B cell (primary cell): Measurements from ENCODE around the gene ATP8A2. TPM values are rescaled to one million over a fixed set of nuclear protein-coding genes. Genes with fewer than 3 reads are reported as not detected.

Source experiments
- ATAC-seq: fragments of 200-7000 bp; cut with Tn5 transposase; one replicate; pipeline ENCODE4 v1.10.0; 2021; ENCODE audit warnings: low read depth, mild to moderate bottlenecking, moderate number of reproducible peaks, moderate library complexity
- CTCF ChIA-PET: fragments of 350-600 bp; sonication (Branson Sonifier 250); formaldehyde crosslinking; loops from one replicate; lab custom pipeline; 2021; ENCODE audit warnings: antibody characterized with exemption, inconsistent platforms; lab: Charles Lee
- POLR2A ChIA-PET: fragments of 350-600 bp; sonication (Branson Sonifier 250); formaldehyde crosslinking; loops from one replicate; lab custom pipeline; 2021; ENCODE audit warnings: antibody characterized with exemption; lab: Charles Lee
- DNase-seq: peaks from one replicate; pipeline ENCODE4 v3.0.0; 2013
- H2AFZ ChIP-seq: 2 replicates; pipeline ENCODE4 v1.6.1; 2012; ENCODE audit warnings: mild to moderate bottlenecking, low read depth, low read length; ENCODE audit not compliant: insufficient read depth, poor library complexity, severe bottlenecking
- H3K27ac ChIP-seq, 2 donors: 1 replicate in 1 of 2; 2 replicates in 1 of 2; pipeline ENCODE4 v1.5.1; 2012 to 2013; ENCODE audit warnings: low read length in 2 of 2, mild to moderate bottlenecking in 2 of 2, moderate library complexity in 1 of 2
- H3K27me3 ChIP-seq, 4 experiments: fragments of 200-600 bp in 1 of 4; sonication (generic) in 1 of 4; replicated peaks in 1 of 4; 1 replicate in 2 of 4; 2 replicates in 2 of 4; pipeline versions ENCODE4 v1.6.1 to v1.7.0; 2013 to 2016; ENCODE audit warnings: low read length in 3 of 4, mild to moderate bottlenecking in 2 of 4, mixed read lengths in 1 of 4, moderate library complexity in 1 of 4; ENCODE audit not compliant: insufficient read depth in 4 of 4, control insufficient read depth in 3 of 4; ENCODE audit errors: control extremely low read depth in 1 of 4
- H3K36me3 ChIP-seq, 2 experiments: replicated peaks in 1 of 2; 1 replicate in 1 of 2; 2 replicates in 1 of 2; pipeline versions ENCODE4 v1.6.1 to v1.7.1; 2013; ENCODE audit warnings: low read length in 1 of 2; ENCODE audit not compliant: insufficient read depth in 2 of 2, control insufficient read depth in 1 of 2; ENCODE audit errors: control extremely low read depth in 1 of 2, extremely low read depth in 1 of 2
- H3K4me1 ChIP-seq, 2 donors: fragments of 200-600 bp in 1 of 2; sonication (generic) in 1 of 2; 1 replicate in 1 of 2; 2 replicates in 1 of 2; pipeline versions ENCODE4 v1.5.1 to v1.6.1; 2013 to 2017; ENCODE audit warnings: low read length in 2 of 2; ENCODE audit not compliant: control insufficient read depth in 2 of 2, insufficient read depth in 2 of 2
- H3K4me2 ChIP-seq: replicated peaks from 2 replicates; pipeline ENCODE3; 2012; ENCODE audit warnings: mild to moderate bottlenecking, low read depth, low read length; ENCODE audit not compliant: poor library complexity, severe bottlenecking
- H3K4me3 ChIP-seq, 5 experiments: fragments of 200-600 bp in 1 of 5; sonication (generic) in 1 of 5; 1 replicate in 3 of 5; 2 replicates in 2 of 5; pipeline versions ENCODE4 v1.5.1 to v1.7.0; 2011 to 2016; ENCODE audit warnings: low read length in 4 of 5, mild to moderate bottlenecking in 4 of 5, low read depth in 2 of 5, control low read depth in 1 of 5, moderate library complexity in 1 of 5; ENCODE audit not compliant: insufficient read depth in 1 of 5; ENCODE audit errors: control extremely low read depth in 1 of 5, extremely low read depth in 1 of 5
- H3K79me2 ChIP-seq: fragments of 200-600 bp; sonication (generic); one replicate; pipeline ENCODE4 v1.6.0; 2016; ENCODE audit warnings: low read length; ENCODE audit not compliant: control insufficient read depth, insufficient read depth
- H3K9ac ChIP-seq: fragments of 200-600 bp; sonication (generic); 2 replicates; pipeline ENCODE4 v1.6.1; 2017; ENCODE audit warnings: mild to moderate bottlenecking, low read length, moderate library complexity
- H3K9me3 ChIP-seq, 3 donors: one replicate each; pipeline versions ENCODE4 v1.6.1 to v1.7.1; 2013; ENCODE audit warnings: low read length in 2 of 3; ENCODE audit not compliant: control insufficient read depth in 2 of 3, insufficient read depth in 1 of 3; ENCODE audit errors: control extremely low read depth in 1 of 3
- H4K20me1 ChIP-seq: 2 replicates; pipeline ENCODE4 v1.6.0; 2012; ENCODE audit warnings: mild to moderate bottlenecking, low read length; ENCODE audit not compliant: insufficient read depth, control insufficient read depth, poor library complexity, severe bottlenecking
- H3K27ac Mint-ChIP-seq: one replicate; pipeline ENCODE4 v1.8.0; 2021; ENCODE audit warnings: mixed read lengths
- H3K27me3 Mint-ChIP-seq: one replicate; pipeline ENCODE4 v1.8.0; 2021; ENCODE audit warnings: mixed read lengths
- H3K4me1 Mint-ChIP-seq: one replicate; pipeline ENCODE4 v1.8.0; 2021; ENCODE audit warnings: mixed read lengths
- H3K4me3 Mint-ChIP-seq: one replicate; pipeline ENCODE4 v1.8.0; 2021; ENCODE audit warnings: mixed read lengths
- H3K9me3 Mint-ChIP-seq: one replicate; pipeline ENCODE4 v1.8.0; 2022; ENCODE audit warnings: mixed read lengths; ENCODE audit not compliant: insufficient read depth
- EZH2 ChIP-seq: IDR thresholded peaks from 2 replicates; pipeline ENCODE4 v1.6.1; 2012; ENCODE audit warnings: borderline replicate concordance, low read depth, mild to moderate bottlenecking, moderate library complexity, low read length; ENCODE audit not compliant: insufficient read depth, poor library complexity, severe bottlenecking
- WGBS: methylation state at CpG from one replicate; pipeline ENCODE4 v1.1.5; 2013; ENCODE audit warnings: missing lambda C conversion rate; ENCODE audit not compliant: insufficient coverage; 5-methylcytosine and 5-hydroxymethylcytosine counted together
- intact Hi-C: fragments of 100-400 bp; cut with micrococcal nuclease; formaldehyde crosslinking; loops from one replicate; pipeline ENCODE4 v1.10.0; 2022
- polyA plus RNA-seq: library from polyadenylated mRNA; depleted of rRNA; stranded (reverse); fragments of >200 nt; gene quantifications from 2 replicates; pipeline ENCODE4 v1.2.3, GENCODE V29; 2012
- total RNA-seq, 2 donors: library from RNA; stranded (reverse); fragments of 120-200 nt in 1 of 2; gene quantifications; 1 replicate in 1 of 2; 2 replicates in 1 of 2; pipeline versions ENCODE4 v1.2.3 to v1.2.4, GENCODE V29; 2013 to 2022
- TF ChIP-seq, protein P1 (sequence below): fragments of 200-600 bp; IDR thresholded peaks from one replicate; pipeline ENCODE4 v1.8.0; 2022; ENCODE audit warnings: antibody characterized with exemption, mild to moderate bottlenecking

Gene ATP8A2
- total and polyA plus RNA-seq, 2 donors (not counting 1 experiment from before 2014, with no cell fraction given) = not detected

DNA sequence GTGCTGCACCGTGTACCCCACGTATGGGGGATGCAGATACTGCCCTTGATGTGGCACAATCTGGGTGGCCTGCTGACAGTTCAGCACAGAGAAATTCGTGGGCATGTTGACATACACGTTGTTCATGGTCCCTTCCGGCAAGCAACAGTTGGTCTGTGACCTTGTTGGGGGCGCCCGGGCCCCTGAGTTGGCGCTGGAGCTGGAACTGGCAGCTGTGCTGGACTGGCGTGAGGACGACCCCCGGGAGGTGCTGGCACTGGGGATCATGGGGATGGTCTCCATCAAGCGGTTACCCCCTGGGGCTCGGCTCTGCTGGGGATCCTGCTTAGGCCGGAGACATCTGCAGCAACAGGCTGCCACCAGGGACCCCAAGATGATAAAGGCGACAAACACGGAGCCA, 674.9 kb downstream of the ATP8A2 start:
- no peak overlapping the region for H3K9ac ChIP-seq
- peaks cover 0 to 36% (median 17%) of the 10 kb centered on the region in 4 experiments for H3K27me3 ChIP-seq
- no peak overlapping the region for H3K4me3 Mint-ChIP-seq
- H3K79me2 ChIP-seq = no peaks in the 10 kb centered on the region
- H3K4me1 ChIP-seq = peaks cover 5 to 12% of the 10 kb centered on the region in 2 donors
- H2AFZ ChIP-seq = no peak overlapping the region
- ATAC-seq = no peak
- ChIA-PET POLR2A (no interaction called here), CTCF (no interaction called here)
- intact Hi-C loops = no loop called here
- H3K27ac Mint-ChIP-seq = no peak overlapping the region
- no peaks in the 10 kb centered on the region for H3K36me3 ChIP-seq
- H3K9me3 Mint-ChIP-seq = no peaks in the 10 kb centered on the region
- no peak overlapping the region for H3K4me3 ChIP-seq
- DNase-seq = no peak
- peaks cover 19% of the 10 kb centered on the region for H3K27me3 Mint-ChIP-seq
- no peaks in the 10 kb centered on the region for H4K20me1 ChIP-seq
- no peak overlapping the region for H3K27ac ChIP-seq
- peaks cover 3% of the 10 kb centered on the region for H3K4me1 Mint-ChIP-seq
- peaks cover 0 to 11% (median 0%) of the 10 kb centered on the region in 3 donors for H3K9me3 ChIP-seq
- H3K4me2 ChIP-seq = no peak overlapping the region
- TF ChIP-seq EZH2 = no peak
- TF ChIP-seq, protein P1, sequence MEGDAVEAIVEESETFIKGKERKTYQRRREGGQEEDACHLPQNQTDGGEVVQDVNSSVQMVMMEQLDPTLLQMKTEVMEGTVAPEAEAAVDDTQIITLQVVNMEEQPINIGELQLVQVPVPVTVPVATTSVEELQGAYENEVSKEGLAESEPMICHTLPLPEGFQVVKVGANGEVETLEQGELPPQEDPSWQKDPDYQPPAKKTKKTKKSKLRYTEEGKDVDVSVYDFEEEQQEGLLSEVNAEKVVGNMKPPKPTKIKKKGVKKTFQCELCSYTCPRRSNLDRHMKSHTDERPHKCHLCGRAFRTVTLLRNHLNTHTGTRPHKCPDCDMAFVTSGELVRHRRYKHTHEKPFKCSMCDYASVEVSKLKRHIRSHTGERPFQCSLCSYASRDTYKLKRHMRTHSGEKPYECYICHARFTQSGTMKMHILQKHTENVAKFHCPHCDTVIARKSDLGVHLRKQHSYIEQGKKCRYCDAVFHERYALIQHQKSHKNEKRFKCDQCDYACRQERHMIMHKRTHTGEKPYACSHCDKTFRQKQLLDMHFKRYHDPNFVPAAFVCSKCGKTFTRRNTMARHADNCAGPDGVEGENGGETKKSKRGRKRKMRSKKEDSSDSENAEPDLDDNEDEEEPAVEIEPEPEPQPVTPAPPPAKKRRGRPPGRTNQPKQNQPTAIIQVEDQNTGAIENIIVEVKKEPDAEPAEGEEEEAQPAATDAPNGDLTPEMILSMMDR = no peak
- WGBS = 92% methylated on average over 16 of the region's 16 CpGs

DNA sequence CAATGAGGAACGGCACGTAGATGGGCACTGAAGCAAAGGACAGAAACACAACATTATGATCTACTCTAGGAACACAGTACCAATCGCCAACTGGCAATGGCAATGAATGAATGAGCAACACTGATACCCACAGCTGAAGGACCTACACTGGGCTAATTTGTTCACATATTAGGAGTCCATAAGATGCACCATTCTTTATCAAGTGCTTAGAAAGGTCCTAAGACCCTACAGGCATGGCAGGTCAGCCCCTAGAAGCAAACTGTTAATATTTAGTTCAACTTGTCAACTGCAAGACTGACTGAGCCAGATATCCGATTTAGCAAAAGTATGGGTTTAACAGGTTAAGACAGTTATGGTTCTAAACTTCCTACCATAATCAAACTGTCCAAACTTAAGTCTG, 675.3 kb downstream of the ATP8A2 start:
- no peak overlapping the region for H2AFZ ChIP-seq
- no peak overlapping the region for H3K27ac Mint-ChIP-seq
- no peak overlapping the region for H3K4me3 Mint-ChIP-seq
- POLR2A ChIA-PET = no interaction called here
- H3K9me3 ChIP-seq = peaks cover 0 to 11% (median 0%) of the 10 kb centered on the region in 3 donors
- H3K27ac ChIP-seq = no peak overlapping the region
- no peak for DNase-seq
- TF ChIP-seq EZH2 = no peak
- TF ChIP-seq, protein P1 = no peak
- H3K27me3 ChIP-seq = peaks cover 0 to 37% (median 17%) of the 10 kb centered on the region in 4 experiments
- CTCF ChIA-PET = no interaction called here
- peaks cover 3% of the 10 kb centered on the region for H3K4me1 Mint-ChIP-seq
- ATAC-seq = no peak
- WGBS = 97% methylated on average over 3 of the region's 4 CpGs
- H3K4me3 ChIP-seq = no peak overlapping the region
- intact Hi-C loops = no loop called here
- peaks cover 21% of the 10 kb centered on the region for H3K27me3 Mint-ChIP-seq
- no peak overlapping the region for H3K4me2 ChIP-seq
- no peaks in the 10 kb centered on the region for H3K79me2 ChIP-seq
- no peak overlapping the region for H3K9ac ChIP-seq
- peaks cover 5 to 15% of the 10 kb centered on the region in 2 donors for H3K4me1 ChIP-seq
- H4K20me1 ChIP-seq = no peaks in the 10 kb centered on the region
- no peaks in the 10 kb centered on the region for H3K36me3 ChIP-seq
- no peaks in the 10 kb centered on the region for H3K9me3 Mint-ChIP-seq
